Activated B cell treated with CpG ODN at 0.5 μM for 24 hours (primary cell): ENCODE data around the gene GJC2. TPM values are rescaled to one million over a fixed set of nuclear protein-coding genes. Genes with fewer than 3 reads are reported as not detected.

ENCODE experiments used
- ATAC-seq: fragments of 200-7000 bp; cut with Tn5 transposase; one replicate; pipeline ENCODE4 v1.10.0; 2021; ENCODE audit warnings: low read depth, mild to moderate bottlenecking, moderate library complexity
- CTCF ChIA-PET: fragments of 350-600 bp; sonication (Branson Sonifier 250); formaldehyde crosslinking; loops from one replicate; lab custom pipeline; 2021; ENCODE audit warnings: antibody characterized with exemption; lab: Charles Lee
- POLR2A ChIA-PET: fragments of 350-600 bp; sonication (Branson Sonifier 250); formaldehyde crosslinking; loops from one replicate; lab custom pipeline; 2021; ENCODE audit warnings: antibody characterized with exemption; lab: Charles Lee
- DNase-seq: peaks from one replicate; pipeline ENCODE4 v3.0.0; 2022
- H3K27ac Mint-ChIP-seq: one replicate; pipeline ENCODE4 v1.8.0; 2020; ENCODE audit warnings: mixed read lengths
- H3K27me3 Mint-ChIP-seq: one replicate; pipeline ENCODE4 v1.8.0; 2021; ENCODE audit warnings: mixed read lengths
- H3K36me3 Mint-ChIP-seq: one replicate; pipeline ENCODE4 v1.8.0; 2021; ENCODE audit warnings: low read depth, mixed read lengths
- H3K4me1 Mint-ChIP-seq: one replicate; pipeline ENCODE4 v1.8.0; 2021; ENCODE audit warnings: mixed read lengths
- H3K4me3 Mint-ChIP-seq: one replicate; pipeline ENCODE4 v1.8.0; 2020; ENCODE audit warnings: mild to moderate bottlenecking, mixed read lengths
- H3K9me3 Mint-ChIP-seq: one replicate; pipeline ENCODE4 v1.8.0; 2020; ENCODE audit warnings: mixed read lengths
- intact Hi-C: fragments of 100-400 bp; cut with micrococcal nuclease; formaldehyde crosslinking; loops from one replicate; pipeline ENCODE4 v1.15.1; 2024
- total RNA-seq: library from RNA; stranded (reverse); gene quantifications from 2 replicates; pipeline ENCODE4 v1.2.3, GENCODE V29; 2022
- TF ChIP-seq, protein P1 (sequence below): fragments of 200-600 bp; IDR thresholded peaks from one replicate; pipeline ENCODE4 v1.8.0; 2022; ENCODE audit warnings: antibody characterized with exemption, mild to moderate bottlenecking

Gene GJC2
- total RNA-seq, 1 donor from 2014 or later, result 0.35 TPM

DNA sequence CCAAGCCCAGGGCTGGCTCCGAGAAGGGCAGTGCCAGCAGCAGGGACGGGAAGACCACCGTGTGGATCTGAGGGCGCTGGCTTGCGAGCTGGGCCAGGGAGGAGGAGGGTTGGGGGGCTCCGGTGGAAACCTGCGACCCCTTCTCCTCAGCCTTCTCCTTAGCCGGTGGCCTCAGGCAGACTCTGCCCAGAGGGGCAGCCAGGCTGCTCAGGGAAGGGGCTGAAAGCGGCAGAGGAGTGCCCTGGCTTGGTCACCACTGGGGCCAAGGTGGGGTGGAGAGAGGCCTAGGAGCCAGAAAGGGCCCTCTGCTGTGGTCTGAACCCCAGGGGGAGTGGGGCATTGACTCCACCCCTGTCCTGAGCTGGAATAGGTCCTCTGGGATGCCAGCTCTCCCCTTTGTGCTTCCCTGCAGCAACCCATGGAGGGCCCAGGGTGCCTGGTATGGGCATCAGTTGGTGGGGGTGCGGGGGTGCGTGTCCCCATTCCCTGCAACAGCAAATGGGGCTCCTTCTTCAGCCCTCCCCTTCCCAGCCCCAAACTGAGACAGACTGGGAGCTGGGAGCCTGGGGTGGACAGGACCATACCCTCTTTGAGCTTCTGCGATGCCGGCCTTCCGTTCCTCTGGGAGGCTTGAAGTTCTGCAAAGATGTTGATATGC is 9.4 kb downstream of the GJC2 start:
- Mint-ChIP-seq H3K4me3 (no peak overlapping the region), H3K27ac (no peak overlapping the region), H3K27me3 (no peaks in the 10 kb centered on the region), H3K9me3 (no peaks in the 10 kb centered on the region), H3K36me3 (no peaks in the 10 kb centered on the region), H3K4me1 (peaks cover 2% of the 10 kb centered on the region)
- ChIA-PET CTCF (no interaction called here), POLR2A (interaction anchor here (0.6 to 1.1 kb wide), 2 partner anchors 19 to 21 kb away, joined by 4 to 8 read pairs; partner anchors contain the start of gene GUK1)
- ATAC-seq, result no peak
- TF ChIP-seq, protein P1, sequence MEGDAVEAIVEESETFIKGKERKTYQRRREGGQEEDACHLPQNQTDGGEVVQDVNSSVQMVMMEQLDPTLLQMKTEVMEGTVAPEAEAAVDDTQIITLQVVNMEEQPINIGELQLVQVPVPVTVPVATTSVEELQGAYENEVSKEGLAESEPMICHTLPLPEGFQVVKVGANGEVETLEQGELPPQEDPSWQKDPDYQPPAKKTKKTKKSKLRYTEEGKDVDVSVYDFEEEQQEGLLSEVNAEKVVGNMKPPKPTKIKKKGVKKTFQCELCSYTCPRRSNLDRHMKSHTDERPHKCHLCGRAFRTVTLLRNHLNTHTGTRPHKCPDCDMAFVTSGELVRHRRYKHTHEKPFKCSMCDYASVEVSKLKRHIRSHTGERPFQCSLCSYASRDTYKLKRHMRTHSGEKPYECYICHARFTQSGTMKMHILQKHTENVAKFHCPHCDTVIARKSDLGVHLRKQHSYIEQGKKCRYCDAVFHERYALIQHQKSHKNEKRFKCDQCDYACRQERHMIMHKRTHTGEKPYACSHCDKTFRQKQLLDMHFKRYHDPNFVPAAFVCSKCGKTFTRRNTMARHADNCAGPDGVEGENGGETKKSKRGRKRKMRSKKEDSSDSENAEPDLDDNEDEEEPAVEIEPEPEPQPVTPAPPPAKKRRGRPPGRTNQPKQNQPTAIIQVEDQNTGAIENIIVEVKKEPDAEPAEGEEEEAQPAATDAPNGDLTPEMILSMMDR, result no peak
- intact Hi-C loops, result no loop called here
- DNase-seq, result no peak

DNA sequence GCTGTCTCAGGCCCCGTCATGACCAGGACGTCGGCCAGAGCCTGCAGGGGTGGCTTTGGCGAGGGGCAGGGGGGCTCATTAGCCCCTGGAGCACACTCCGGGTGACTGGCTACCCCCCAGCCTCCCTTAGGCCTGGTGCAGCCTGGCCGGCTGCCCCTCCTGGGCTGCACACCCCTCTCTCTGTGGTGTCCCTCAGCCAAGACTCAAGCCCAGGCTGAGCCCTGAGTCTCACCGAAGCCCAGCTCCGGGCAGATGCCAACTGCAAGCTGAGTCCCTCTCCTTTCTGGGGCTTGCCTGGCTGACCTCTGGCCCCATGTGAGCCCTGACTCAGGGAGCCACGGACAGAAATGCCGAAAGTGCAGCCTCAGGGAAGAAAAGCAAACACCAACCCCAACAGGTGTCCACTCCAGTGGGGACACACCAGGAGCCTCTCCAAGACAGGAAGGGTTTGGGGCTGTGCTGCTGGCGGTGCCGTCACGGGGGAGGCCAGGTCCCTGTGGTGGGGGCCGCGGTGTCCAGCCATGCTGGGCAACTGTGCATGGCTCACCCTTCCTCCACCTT is 10.6 kb downstream of the GJC2 start:
- Mint-ChIP-seq H3K27me3 (no peaks in the 10 kb centered on the region), H3K36me3 (no peaks in the 10 kb centered on the region), H3K27ac (no peak overlapping the region), H3K4me1 (peaks cover 14% of the 10 kb centered on the region), H3K9me3 (no peaks in the 10 kb centered on the region), H3K4me3 (no peak overlapping the region)
- CTCF ChIA-PET, result no interaction called here
- POLR2A ChIA-PET, result no interaction called here
- ATAC-seq, result no peak
- intact Hi-C loops, result no loop called here
- no peak for DNase-seq
- TF ChIP-seq, protein P1, result no peak

DNA sequence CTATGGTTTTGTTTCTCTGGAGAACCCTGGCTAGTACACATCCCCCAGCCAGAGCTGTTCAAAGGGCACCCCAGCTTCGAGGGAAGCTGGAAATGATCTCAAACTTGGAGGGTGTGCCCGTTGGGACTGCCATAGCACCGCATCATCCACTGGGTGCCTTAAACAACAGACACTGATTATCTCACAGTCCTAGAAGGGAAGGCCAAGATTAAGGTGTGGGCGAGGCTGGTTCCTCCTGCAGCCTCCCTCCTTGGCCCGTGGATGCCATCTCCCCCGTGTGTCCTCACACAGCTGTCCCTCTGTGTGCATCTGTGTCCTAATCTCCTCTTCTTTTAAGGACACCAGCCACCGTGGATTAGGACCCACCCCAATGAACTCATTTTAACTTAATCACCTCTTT is 11.6 kb downstream of the GJC2 start:
- Mint-ChIP-seq H3K36me3 (no peaks in the 10 kb centered on the region), H3K27ac (no peak overlapping the region), H3K4me3 (no peak overlapping the region), H3K9me3 (no peaks in the 10 kb centered on the region), H3K4me1 (peaks cover 16% of the 10 kb centered on the region), H3K27me3 (no peaks in the 10 kb centered on the region)
- TF ChIP-seq, protein P1, result no peak
- DNase-seq, result no peak
- intact Hi-C loops, result no loop called here
- no peak for ATAC-seq
- ChIA-PET POLR2A (no interaction called here), CTCF (no interaction called here)

DNA sequence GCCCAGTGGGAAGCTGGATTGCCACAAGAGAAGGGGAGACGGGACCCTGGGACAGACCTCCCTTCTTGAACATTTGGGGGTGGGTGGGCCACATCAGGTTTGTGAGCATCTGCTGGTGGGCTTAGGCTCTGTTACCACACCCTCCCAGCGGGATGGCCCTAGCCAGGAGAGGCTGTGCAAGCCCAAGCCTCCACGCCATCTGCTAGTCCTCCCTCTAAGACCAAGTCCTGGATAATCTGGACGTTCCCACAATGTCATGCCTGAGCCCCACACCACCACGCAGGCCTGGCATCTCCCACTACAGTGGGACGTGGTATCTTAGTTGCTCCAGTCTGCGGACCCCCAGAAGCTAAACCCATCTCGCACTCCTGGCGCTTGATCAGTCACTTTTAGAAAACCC is 12.1 kb downstream of the GJC2 start:
- ATAC-seq (no peak), DNase-seq (no peak)
- H3K36me3 Mint-ChIP-seq, result no peaks in the 10 kb centered on the region
- TF ChIP-seq, protein P1, result no peak
- intact Hi-C loops, result no loop called here
- no peaks in the 10 kb centered on the region for H3K27me3 Mint-ChIP-seq
- ChIA-PET POLR2A (no interaction called here), CTCF (no interaction called here)
- H3K4me1 Mint-ChIP-seq, result peaks cover 21% of the 10 kb centered on the region
- H3K9me3 Mint-ChIP-seq, result no peaks in the 10 kb centered on the region
- no peak overlapping the region for H3K4me3 Mint-ChIP-seq
- no peak overlapping the region for H3K27ac Mint-ChIP-seq

DNA sequence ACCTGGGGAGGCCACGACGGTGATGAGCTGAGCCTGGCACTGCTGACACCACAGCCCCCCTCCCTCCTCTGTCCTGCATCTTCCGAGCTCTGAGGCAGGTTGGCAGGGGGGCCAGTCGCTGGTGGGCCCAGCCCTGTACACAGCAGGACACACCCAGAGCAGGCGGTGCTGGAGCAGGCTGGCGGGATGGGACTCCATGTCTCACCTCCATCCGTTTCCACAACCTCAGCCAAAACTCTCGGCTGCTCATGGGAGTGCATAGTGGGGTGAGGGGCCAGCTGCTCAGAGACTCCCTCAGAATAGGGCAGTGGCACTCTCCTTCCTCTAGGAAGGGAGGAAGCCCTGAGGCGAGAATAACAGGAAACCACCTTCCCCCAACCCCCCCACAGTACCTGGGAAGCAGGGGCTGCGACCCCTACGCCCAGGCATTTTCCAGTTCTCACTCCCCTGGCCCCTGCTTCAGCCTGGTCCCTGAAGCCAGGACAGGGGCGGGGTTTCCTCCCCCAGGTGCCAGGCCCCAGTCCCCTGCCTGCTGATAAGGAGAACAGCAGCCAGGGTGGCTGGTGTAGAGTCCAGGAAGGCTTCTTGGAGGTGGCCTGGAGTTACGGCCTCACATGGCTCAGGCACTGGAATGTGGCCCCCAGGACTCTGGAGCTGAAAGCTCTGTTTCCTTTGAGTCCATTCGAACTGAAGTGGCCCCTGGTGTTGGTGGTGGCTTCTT is 12.7 kb downstream of the GJC2 start:
- TF ChIP-seq, protein P1, result no peak
- H3K27ac Mint-ChIP-seq, result no peak overlapping the region
- no peak for ATAC-seq
- peaks cover 22% of the 10 kb centered on the region for H3K4me1 Mint-ChIP-seq
- no peaks in the 10 kb centered on the region for H3K27me3 Mint-ChIP-seq
- DNase-seq, result no peak
- intact Hi-C loops, result no loop called here
- POLR2A ChIA-PET, result no interaction called here
- H3K9me3 Mint-ChIP-seq, result no peaks in the 10 kb centered on the region
- no peaks in the 10 kb centered on the region for H3K36me3 Mint-ChIP-seq
- no peak overlapping the region for H3K4me3 Mint-ChIP-seq
- CTCF ChIA-PET, result no interaction called here
